Mucosa of gallbladder (tissue), 1 donor: ENCODE results near the gene NFIX. TPM values are rescaled to one million over a fixed set of nuclear protein-coding genes. Genes with fewer than 3 reads are reported as not detected.
"Not testable (repeated sequence)": the region's sequence is repeated elsewhere in the genome, so short reads cannot be mapped to it uniquely, and the experiment has no call there.

Experiments
- DNase-seq: peaks from one replicate; pipeline ENCODE4 v3.0.0-alpha.2; 2020; ENCODE audit warnings: low spot score
- total RNA-seq: library from RNA; stranded (reverse); gene quantifications from one replicate; pipeline ENCODE4 v1.2.1, GENCODE V29; 2021
- donor health status: DM: no; HTN: no; CAD: no.

The NFIX gene
- total RNA-seq = 135 TPM

GRCh38 chr19:12994701-12995595, at the start of gene NFIX:
NFIX (plus strand) TSS chr19:12995475; CDS start chr19:12995838, 363 bp downstream.
- DNase-seq = peak; percentile 54

DNA sequence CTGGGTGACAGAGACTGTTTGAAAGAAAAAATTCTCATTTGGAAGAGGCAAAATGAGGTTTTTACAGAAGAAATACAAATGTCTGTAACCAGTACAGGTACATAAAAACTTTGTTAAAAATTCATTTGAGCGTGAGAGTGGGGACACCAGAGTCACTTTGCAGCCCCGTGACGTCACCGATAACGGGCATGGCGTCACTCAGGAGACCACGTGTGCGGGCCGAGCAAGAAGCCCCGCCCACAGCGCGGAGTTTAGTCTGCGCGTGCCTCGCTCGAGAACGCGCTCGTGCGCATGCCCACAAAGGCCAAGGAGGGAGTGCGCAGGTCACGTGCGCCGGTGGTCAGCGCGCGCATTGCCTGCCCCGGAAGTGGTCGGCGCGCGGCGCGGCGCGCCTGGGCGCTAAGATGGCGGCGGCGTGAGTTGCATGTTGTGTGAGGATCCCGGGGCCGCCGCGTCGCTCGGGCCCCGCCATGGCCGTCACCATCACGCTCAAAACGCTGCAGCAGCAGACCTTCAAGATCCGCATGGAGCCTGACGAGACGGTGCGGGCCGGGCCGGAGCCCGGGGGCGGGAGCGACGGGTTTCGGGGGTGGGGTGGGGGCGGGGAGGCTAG, 49.7 kb upstream of the NFIX start, which contains the start of gene RAD23A:
Gene RAD23A, plus strand, starts transcription at position 384 of the 613 bp plus-strand sequence. Its CDS starts 87 bp downstream, at position 471.
- DNase-seq = peak; percentile 97

DNA sequence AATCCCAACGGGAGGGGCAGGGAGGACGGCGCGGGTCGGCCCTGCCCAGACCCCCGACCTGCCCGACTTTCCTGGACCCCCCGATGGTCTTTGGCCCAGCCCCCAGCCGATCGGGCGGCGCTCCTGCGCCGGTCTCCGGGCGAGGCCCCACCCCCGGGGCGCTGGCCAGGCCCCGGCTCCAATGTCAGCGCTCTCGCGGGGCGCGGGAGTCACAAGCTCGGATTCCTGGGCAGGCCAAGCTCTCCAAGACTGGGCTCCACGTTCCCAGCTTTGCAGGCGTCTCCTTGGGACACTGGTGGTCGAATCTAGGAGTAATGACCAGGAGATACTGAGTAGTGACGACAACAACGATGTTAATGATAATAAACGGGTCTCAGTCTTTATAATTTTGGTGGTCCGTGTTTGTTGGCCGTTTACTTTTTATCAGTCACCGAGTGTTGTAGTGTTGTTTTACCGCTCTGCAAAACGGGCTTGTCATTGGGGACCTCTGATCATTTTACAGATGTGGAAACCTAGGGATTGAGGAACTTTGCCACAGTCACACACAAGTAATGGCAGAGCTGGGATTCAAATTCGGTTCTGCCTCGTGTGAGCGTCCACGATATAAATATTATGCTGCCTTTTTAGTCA, 49.1 kb upstream of the NFIX start:
- peak; percentile 54 for DNase-seq

GRCh38 chr19:12946731-12947496, 48.4 kb upstream of the NFIX start:
- DNase-seq = no peak

GRCh38 chr19:12947702-12948611, 47.3 kb upstream of the NFIX start:
- DNase-seq = no peak

- no peak for DNase-seq
Observed at GRCh38 chr19:12948612-12949362, 46.5 kb upstream of the NFIX start.

GRCh38 chr19:12949363-12950283, 45.7 kb upstream of the NFIX start:
- no peak for DNase-seq

GRCh38 chr19:12952050-12952449, 43.2 kb upstream of the NFIX start:
- DNase-seq = not testable (repeated sequence)

- DNase-seq = no peak
Observed at GRCh38 chr19:12952488-12953137, 42.7 kb upstream of the NFIX start.

GRCh38 chr19:12953138-12953798, 42.0 kb upstream of the NFIX start:
- no peak for DNase-seq

- no peak for DNase-seq
Observed at GRCh38 chr19:12953799-12954611, 41.3 kb upstream of the NFIX start.

DNA sequence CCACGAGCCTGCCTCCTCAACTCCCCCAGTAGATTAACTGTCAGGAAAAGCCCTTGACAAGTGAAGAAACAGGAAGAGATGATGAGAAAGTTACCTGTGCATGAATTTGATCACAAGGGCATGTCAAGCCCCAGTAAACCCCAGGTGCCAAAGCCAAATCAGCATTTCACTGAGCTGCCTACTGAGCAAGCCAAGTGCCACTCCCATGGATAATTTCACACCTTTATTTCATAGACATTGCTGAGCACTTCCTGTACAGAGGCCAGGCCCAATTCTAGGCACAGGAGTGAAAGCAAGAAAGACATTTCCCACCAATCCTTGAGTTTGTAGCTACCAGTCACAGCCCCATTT, 40.7 kb upstream of the NFIX start:
- no peak for DNase-seq

- not testable (repeated sequence) for DNase-seq
Observed at GRCh38 chr19:12955575-12955974, 39.7 kb upstream of the NFIX start.

- DNase-seq = no peak
Observed at GRCh38 chr19:12955996-12956395, 39.3 kb upstream of the NFIX start.

DNA sequence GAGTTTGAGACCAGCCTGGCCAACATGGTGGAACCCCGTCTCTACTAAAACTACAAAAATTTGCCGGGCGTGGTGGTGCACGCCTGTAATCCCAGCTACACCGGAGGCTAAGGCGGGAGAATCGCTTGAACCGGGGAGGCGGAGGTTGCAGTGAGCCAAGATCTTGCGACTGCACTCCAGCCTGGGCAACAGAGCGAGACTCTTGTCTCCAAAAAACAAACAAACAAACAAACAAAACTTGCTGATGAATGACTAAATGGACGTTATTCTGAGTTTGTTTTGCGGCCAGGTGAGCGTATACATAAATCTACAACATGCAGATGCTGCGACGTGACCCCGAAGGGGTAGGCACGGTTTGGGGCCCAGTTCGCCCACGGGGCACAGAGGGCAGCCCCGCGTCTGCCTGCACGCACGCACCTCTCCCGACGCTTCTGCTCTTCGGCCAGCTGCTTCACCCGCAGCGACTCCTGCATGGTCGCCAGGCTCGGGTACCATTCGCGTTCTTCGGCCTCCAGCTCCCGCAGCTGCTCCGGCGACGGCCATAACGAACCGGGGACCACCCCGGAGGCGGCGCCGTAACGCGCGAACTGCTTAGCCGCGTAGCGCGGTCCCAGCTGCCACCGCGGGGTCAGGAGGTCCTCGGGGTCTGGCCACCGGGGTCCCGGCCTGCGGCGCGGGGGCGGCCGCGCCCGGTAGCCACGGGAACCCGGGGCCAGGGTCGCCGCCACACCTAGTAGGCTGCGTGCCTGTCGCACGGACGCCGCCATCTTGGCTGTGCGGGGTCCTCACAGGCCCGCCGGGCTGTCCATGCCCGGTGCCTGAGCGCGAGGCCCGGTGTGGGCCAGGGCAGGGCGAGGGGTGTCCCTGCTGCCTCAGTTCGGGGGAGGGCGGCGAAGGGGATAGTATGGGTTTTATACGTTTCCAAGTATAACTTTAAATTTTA, 38.6 kb upstream of the NFIX start, which contains the start of gene GADD45GIP1:
Gene GADD45GIP1, minus strand, starts transcription at position 778 of the 943 bp plus-strand sequence. Its CDS starts 11 bp downstream, at position 767.
- DNase-seq = peak; percentile 69
